GM19397 (cell line): Measurements from ENCODE around the gene ADAMTSL4.
"Not testable (repeated sequence)": the region's sequence is repeated elsewhere in the genome, so short reads cannot be mapped to it uniquely, and the experiment has no call there.

Source experiments
- ATAC-seq: cut with Tn5 transposase; IDR thresholded peaks from one replicate; pipeline ENCODE4 v1.9.1; 2021; ENCODE audit warnings: mild to moderate bottlenecking, moderate library complexity; ENCODE audit not compliant: unreplicated experiment

ADAMTSL4 gene

DNA sequence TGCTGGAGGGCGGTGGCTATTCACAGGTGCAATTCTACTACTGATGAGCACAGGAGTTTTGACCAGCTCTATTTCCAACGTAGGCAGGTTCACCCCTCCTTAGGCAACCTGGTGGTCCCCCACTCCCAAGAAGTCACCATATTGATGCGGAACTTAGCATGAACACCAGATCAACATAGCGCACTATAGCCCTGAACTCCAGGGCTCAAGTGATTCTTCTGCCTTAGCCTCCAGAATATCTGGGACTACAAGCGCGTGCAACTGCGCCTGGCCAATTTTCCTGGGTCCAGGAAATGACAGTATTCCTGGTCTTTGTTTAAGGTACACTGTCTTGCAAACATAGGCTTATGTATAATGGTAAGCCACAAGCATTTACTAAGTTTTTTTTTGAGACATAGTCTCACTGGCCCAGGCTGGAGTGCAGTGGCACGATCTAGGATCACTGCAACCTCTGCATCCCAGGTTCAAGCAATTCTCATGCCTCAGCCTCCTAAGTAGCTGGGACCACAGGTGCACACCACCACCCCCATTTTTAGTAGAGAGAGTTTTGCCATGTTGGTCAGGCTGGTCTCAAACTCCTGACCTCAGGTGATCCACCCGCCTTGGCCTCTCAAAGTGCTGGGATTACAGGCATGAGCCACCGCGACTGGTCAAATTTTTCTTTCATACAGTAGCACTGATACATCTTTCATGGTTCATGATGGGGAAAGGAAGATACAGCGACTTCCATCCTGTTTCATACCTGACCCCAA is 17.6 kb downstream of the ADAMTSL4 start:
- no peak for ATAC-seq

DNA sequence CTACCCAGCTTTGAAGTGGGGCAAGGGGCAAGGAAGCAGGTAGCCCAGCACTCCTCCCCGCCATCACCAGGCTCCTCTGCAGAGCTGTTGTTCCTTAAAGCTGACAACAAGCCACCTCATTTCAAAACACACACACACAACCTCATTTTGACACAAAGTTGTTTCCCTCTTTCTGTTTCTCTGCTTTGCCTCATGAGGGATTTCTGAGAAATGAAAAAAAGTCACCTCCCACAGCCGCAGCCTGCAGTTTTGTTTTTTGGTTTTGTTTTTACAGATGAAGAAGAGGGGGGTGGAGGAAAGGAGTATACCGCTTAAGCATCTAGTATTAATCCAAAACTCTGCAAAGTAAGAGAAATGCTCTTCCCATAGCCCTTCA is 18.1 kb downstream of the ADAMTSL4 start:
- ATAC-seq = no peak

DNA sequence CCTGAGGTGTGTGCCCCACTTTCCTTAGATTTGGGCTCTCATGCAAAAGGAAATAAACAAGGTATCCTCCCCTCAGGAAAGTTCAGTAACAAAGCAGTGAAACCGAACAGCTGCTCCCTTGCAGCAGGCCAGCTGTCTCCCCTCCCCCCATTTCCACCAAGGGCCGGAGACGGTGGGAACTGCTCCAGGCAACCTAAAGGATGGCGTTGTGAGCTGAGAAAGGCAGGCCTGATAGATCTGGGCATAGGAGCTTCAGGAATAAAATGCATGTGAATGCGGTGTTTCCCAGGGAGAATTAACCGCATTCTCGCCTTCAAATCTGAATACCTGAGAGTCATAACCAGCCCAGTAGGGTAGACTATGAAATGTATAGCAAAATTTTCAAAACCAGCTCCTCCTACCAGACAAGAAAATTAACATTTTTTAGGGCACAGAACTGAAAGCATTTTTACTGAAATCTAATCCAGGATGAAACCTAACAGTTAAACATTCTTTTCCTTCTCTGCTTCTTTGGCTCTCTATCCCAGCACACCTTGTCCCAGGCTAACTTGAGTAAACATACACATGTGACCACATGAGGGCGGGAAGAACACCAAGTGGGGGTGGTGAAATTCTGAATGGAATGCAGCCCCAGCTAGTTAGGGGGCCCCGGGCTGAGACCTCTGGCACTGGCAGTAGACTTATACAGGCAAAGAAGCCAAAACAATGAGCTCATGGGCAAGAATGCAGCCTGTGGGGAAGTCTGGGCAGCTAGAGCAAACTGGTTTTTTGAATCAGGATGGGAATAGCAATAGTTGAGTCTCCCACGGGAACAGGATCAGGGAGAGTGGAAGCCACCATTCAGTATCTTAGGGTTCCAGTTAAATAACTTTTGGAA is 18.7 kb downstream of the ADAMTSL4 start:
- ATAC-seq = no peak

DNA sequence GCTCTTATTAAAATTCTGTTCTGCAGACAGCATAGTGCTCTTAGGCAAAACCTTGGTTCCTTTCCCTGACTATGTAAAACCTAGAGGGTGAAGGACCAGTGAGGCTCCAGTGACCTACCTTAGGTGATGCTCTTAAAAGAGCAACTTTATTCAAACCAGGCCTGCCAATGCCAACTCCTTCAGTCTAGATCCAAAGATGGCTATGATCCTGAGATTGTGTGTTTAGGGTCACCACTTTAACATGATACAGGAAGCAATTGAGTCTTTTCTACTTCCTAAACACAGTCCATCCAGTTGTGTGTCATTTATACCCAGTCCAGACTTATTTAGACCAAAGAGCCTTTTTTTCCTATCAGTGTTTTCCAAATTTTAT is 19.4 kb downstream of the ADAMTSL4 start:
- ATAC-seq = no peak

DNA sequence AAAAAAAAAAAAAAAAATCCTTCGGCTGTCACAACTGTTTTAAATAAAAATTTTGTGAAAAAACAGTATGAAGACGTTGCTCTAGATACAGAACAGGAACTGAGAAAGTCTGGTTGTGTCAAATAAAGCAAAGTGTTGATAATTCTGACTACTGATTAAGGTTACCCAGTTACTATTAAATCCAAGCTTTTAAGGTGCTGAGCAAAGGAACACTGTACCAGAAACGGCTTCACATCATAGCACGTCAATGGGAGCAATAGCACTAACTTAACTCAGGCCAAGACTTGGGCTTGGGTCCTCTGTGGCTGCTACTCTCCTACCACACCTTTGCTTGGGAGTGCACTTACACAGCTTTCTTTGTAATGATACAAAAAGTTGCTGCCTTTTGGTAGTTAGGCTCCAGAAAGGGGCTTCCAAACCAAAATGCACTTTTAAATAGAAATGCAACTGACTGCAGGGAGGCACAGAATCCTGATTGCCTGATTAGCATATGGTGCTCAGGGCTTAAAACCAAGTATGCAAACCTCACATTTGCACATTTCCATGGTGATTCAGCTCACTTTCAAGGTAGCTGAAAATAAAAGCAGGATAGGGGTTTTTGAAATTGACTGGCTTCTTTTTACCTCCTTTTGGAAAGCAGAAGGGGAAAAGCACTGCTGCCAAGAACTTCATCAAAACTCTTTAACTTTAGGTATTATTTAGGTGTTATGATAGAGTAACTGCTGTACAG is 23.9 kb downstream of the ADAMTSL4 start:
- ATAC-seq = no peak

DNA sequence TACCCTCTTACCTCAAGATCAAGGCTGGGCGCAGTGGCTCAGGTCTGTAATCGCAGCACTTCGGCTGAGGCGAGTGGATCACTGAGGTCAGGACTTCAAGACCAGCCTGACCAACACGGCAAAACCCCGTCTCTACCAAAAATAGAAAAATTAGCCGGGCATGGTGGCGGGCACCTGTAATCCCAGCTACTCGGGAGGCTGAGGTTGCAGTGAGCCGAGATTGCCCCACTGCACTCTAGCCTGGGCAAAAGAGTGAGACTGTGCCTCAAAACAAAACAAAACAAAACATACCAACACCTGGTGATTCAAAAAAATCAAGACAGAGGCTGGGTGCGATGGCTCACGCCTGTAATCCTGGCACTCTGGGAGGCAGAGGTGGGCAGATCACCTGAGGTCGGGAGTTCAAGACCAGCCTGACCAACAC is 24.5 kb downstream of the ADAMTSL4 start:
- ATAC-seq = not testable (repeated sequence)

DNA sequence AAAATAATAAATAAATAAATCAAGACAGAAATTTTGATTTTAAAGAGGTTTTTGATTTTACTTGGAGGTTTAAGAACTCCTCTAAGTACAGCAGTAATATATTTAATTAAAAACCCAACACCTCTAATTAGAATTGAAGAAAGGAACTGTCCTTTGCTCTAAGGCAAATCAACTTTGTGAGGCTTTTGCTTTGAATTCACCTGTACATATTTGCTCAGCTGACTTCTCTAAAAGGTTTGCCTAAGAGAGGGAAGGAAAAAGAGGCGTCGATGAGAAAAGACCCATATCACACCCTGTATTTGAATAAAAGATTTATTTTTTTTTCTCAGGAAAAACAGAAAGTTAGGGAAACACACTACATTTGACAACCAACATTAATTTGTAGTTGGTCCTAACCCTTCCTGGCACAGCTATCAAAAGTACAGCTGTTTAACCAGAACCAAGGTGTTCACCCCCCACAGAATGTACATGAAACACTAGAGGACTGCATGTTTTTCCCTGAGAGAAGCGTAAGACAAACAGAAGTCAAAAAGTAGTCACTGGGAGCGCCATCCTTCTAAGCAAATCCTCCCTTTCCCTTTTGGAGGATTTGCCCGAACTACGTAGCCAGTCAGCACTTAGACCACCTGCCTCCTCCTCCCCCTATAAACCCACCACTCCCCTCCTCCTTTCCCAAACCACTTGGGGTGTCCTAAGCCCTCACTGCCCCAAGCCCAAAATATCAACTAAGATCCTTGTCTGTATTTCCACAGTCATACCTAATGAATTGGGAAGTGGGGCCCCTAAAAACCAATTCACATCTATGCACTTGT is 25.3 kb downstream of the ADAMTSL4 start:
- ATAC-seq = no peak

DNA sequence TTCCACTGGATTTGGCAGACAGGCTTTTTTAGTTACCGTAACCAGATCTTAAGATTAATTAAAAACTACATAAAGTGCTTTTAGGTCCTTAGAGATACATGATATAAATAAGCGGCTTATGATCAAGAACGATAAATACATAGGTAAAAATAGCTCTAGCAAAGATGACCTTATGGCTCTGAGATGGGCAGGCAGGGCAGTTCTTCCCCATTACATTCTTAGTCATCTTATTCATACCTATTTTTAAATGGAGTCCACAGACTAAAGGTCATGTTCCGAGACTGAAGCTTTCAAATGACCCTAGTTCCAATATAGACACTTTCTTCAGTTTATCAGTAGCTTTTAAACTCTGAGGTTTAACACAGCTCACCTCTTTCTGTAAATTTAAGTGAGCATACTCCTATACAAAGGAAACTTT is 25.9 kb downstream of the ADAMTSL4 start:
- ATAC-seq = no peak

DNA sequence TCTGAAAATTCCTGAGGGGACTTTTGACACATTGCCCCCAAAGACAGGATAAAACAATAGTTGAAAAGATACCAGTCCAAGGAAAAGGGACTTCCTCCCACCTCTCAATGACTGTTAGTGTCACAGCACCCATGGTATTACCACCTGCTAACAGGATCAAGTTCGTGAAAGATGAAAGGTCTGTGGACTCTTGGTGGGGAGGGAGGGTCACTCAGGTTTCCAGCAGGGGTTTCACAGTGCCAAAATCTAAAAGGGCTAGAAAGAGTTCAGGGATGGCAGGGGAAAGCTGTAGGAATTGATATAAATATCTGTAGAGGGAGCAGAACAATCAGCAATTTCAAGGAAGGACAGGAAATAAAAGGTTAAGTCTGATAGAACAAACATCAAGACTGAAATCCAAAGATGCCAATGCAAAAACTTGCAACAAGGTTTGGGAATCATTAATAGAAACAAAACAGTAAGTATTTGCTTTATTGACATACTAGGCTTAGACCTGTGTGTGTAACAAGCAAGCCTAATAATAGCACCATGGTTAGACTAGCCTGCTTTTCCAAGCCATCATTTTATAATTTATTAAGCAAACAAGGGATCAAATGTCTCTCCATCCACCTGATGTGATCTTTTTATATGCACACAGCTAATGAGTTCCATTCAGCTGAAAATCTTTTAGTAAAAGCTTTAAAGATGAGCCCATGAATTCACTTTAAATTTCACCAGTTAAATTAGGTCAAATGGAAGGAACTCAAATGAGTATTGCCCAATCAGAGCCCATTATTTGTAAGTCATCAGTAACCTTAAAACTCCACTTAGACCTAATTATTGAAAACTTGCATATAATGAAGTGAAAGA is 26.5 kb downstream of the ADAMTSL4 start:
- ATAC-seq = no peak

DNA sequence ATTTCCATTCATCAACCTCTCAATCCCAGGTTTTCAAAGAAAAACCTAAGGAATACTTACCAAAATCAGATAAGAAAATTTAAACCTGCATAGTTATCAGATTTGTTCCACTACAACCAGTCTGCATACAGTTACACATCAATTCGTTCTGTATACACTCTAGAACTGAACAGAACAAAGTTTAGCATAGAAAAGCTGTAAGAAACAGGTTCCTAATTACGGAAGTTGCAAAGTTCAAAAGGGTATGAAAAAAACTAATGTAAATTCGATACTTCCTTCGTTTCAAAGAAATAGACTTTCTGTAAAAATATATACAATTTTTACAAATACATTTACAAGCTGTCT is 27.1 kb downstream of the ADAMTSL4 start:
- no peak for ATAC-seq

DNA sequence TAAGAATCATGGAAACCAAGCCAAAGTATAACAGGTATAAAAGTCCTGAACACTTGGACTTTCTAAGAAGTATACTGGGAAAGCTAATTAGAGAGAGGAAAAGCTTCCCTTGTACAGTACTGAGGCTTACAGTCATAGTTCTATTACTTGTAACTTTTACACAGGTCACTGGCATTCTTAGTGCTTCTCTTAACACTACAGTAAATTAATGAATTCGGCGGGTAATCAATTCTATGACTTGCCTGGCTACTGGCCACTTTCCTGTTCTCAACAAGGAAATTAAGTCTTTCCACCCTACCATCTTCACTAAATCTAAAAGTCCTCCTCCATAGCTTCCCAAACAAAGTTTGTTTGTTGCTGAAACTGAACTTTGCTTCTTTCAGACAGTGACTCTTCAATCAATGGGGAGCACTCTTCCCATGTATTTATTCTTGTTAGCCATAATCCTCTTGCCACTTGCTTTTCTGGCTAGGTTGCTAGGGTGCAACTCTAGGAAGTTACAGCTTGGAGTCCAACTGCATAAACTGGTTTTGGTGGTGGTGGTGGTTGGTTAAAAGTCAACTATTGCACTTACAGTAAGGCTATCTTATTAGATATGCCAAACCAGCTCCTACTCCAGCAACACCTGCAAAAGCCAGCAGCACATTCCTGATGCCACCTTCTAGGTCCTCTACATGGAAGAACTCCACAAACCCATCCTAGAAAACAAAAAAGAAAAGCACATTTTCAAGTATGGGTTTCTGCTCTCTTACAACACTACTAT is 27.8 kb downstream of the ADAMTSL4 start:
- ATAC-seq = no peak

DNA sequence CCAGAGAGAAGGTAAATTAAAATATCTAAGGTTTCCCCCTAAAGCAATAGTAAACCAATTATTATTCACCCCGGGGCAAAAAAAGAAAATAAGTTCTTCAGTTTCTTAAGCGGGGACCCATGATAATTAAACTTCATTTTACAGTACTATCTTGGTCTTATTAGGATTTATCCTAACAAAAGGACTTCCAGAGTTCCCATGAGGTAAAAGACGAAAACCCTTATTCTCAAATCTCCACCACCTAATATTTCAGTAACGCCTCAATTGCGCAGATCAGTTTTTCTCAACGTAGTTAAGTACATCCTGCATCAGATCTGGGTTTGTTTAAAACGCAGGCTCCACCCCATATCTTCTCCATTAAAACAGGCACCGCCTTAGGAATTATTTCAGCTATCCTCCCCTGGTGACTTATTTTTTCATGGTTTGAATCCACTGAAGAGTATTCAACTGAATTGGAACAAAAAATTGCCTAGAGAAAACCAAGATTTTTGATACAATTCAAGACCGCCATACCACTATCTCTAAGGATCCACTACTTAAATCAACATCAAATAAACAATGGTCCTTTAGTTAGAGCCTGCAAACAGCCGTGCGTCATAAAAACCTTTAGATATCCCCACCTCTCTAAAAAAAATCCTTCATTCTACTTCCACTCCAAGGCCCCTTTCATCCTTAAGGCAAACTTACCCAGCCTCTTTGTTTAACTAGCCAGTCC is 28.5 kb downstream of the ADAMTSL4 start:
- no peak for ATAC-seq

DNA sequence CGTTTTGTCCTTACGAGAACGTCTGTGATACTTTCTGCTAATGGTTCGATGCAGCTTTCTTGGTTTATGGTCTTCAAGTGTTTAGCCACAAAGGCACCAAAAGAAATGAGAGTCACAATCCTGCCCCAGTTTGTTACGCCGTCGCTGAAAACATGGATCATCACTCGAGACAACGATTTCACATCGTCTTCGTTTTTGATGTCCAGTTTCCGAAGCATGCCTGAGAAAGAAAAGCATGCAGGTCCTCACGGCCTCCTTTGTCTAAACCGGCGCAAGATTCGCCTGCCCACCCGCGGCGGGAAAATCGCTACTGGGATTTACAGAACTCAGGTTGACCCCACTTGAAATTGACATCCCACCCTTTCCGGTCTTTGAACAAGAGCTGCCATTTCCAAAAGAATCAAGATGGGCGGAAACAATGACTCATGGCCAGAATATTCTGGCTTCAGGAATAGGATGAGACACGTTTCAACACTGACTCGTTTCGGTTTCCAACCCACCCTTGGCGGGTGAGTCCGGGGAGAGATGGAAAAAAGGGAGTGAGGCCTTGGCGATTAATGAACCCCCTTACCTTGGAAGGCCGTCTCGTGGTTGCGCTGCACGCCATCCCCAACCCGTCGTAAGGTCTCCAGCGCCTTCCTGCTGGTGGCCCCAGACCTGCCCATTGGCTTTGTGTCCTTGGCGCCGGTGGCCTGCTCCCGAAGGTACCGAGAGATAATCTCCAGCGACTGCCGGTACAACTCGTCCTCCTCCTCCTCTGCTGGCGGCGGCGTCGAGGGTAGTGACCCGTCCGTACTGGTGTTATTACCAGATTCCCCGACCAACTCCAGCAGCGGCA is 29.3 kb downstream of the ADAMTSL4 start:
- ATAC-seq = peak; percentile 1

DNA sequence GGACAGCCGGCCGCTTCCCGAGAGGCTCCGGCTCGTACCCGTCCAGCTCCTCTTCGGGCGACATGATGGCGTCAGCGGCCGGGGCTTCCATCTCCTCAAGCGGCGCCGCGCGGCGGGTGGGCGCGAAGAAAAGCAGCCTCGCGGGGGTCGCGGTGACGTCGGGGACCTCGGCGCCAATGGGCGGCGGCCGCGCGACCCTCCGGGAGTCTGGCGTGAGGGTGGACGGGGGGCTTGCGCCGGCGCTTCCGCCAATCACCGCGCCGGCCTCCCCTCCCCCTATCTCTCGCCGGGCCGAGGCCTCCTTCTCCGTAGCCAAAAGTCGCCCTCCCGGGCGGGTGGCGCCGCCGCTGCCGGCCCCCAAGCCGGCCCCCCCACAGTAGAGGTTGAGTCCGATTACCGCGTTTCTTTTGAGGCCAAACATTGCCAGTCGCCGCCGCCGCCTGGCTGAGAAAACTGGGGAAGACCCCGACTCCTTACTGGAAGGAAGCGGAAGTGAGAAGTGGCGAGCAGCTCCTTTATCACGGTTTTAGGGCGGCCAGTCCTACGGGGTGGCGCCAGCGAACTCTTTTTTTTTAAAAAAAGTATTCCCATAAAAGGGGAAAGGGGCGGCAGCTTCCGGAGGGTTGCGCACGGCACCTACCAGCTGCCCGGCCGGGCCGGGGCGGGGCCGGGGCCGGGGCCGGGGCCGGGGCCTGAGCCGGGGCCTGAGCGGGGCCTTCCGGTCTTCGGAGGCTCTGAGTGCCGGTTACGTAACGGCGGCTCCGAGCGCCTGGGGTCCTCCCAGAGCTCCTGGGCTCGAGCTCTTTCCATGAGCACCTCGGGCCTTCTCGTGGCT is 30.1 kb downstream of the ADAMTSL4 start, which contains the start of gene MCL1:
Gene MCL1, minus strand, starts transcription at position 501 of the 835 bp plus-strand sequence. Its CDS starts 80 bp downstream, at position 421.
- peak; percentile 81 for ATAC-seq

DNA sequence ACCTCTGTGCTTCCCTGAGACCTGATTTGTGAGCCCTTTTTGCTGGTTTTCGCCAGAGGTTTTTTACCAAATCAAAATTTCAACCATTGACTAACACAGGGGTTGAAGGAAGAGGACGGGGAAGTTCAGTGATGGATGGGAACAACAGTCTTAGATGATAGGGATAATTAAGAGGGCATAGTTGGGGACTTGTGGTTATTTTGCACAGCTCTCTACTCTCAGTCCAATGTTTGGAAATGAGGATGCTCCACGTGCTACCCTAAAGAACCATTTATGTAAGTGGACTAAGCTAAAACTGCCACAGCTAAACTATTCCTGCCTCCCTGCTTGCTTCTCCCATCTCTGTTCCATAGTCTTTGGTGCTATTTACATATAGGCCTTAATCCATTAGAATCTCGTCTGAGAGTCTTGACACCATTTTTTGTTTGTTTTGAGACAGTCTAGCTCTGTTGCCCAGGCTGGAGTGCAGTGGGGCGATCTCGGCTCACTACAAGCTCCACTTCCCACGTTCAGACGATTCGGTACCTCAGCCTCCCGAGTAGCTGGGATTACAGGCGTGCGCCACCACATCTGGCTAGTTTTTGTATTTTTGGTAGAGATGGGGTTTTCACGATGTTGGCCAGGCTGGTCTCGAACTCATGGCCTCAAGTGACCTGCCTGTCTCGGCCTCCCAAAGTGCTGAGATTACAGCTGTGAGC is 30.9 kb downstream of the ADAMTSL4 start:
- no peak for ATAC-seq

DNA sequence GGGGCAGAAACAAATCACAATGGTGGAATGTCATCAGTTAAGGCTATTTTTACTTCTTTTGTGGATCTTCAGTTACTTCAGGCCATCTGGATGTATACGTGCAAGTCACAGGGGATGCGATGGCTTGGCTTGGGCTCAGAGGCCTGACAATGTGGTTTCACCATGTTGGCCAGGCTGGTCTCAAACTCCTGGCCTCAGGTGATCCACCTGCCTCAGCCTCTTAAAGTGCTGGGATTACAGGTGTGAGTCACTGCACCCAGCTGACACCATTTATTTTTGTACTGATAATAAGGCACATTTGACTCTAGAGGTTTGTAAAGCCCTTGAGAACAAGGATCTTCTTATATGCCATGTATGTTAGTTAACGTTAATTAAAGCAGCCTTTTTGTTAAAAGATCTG is 31.8 kb downstream of the ADAMTSL4 start:
- ATAC-seq = not testable (repeated sequence)
